ENCODE measurements around the gene ITGA11.
"Not testable (repeated sequence)": the region's sequence is repeated elsewhere in the genome, so short reads cannot be mapped to it uniquely, and the experiment has no call there.

Gene ITGA11

DNA sequence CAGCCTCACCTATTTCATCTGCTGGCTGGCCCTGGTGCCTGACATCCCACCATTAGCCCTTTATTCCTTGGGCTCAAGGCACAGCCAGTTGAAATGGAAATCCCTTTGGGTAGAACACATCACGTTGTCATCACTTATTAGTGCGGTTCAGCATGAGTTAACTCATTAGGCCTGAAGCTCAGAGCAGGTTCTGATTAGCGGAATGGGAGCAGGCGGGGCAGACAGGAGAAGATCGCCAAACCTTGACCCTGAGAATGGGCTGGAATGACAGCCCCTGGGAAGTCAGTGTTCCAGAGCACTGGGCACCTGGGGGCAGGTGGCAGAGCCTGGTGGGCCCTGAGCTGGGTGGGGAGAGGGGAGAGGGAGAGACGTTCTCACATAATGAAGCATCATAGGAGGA, 5.8 kb downstream of the ITGA11 start:
- no peak overlapping the region for H3K27ac ChIP-seq
- TF ChIP-seq, protein P1, sequence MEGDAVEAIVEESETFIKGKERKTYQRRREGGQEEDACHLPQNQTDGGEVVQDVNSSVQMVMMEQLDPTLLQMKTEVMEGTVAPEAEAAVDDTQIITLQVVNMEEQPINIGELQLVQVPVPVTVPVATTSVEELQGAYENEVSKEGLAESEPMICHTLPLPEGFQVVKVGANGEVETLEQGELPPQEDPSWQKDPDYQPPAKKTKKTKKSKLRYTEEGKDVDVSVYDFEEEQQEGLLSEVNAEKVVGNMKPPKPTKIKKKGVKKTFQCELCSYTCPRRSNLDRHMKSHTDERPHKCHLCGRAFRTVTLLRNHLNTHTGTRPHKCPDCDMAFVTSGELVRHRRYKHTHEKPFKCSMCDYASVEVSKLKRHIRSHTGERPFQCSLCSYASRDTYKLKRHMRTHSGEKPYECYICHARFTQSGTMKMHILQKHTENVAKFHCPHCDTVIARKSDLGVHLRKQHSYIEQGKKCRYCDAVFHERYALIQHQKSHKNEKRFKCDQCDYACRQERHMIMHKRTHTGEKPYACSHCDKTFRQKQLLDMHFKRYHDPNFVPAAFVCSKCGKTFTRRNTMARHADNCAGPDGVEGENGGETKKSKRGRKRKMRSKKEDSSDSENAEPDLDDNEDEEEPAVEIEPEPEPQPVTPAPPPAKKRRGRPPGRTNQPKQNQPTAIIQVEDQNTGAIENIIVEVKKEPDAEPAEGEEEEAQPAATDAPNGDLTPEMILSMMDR (IDR thresholded peaks at IDR 0.05): no peak
- no peak for TF ChIP-seq ZFX (IDR thresholded peaks at IDR 0.05; ENCODE audit: borderline replicate concordance)

DNA sequence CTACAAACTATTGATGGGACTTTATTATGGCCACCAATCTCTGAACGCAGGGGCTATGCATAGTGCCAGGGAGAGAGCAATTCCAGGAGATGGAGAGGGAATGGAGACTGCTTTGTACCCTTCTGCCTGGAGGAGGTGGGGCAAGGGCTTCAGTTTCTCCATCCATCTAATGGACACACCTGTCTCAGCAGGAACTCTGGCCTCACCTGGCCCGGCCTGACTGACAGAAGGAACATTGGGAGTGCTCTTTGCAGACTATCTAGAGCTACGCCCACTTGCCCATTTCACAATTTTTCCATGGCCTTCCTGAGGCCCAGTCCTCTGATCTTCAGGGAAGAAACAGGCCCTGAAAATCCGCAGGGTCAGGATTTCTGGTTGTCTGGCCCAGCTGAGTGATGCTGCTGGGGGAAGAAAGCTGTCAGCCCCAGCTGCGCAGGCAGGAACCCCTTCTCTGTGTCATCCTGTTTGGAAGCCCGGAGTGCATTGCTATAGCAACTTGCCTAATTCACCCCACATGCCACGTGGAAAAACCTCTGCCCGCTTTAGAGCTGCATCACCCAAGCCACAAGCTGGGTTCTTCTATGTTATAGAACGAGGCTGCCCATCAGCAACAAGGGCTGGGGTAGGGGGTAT, 6.4 kb downstream of the ITGA11 start:
- no peak overlapping the region for H3K27ac ChIP-seq
- TF ChIP-seq ZFX (IDR thresholded peaks at IDR 0.05; ENCODE audit: borderline replicate concordance): no peak
- TF ChIP-seq, protein P1 (IDR thresholded peaks at IDR 0.05): no peak

DNA sequence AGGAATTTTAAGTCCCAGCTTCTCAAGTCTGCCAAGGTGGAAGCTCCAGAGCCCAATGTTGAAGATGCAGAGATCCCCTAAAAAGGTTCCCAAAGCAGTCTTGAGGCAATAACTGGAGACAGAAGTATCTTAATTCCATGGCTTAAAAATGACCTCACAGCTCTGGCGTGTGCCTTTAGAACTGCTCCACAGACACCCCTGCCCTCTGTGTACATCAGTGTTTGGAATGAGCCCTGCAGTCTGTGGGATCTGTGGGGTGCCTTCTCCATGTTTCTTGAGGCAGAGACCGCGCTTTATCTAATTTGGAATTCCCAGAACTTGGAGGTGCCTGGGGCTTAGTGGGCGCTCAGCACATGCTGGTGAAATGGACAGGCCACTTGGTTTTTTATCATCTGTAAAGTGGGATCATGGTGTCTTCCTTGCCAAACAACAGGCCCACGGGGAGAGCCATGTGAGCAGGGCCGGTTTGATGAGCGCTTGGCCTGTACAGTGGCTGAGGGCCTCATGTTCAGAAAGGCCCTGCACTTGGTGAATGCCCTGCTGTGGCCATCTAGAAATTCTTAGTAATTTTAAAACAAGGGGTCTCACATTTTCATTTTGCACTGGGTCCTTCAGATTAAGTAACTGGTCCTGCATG, 7.1 kb downstream of the ITGA11 start:
- TF ChIP-seq ZFX (IDR thresholded peaks at IDR 0.05; ENCODE audit: borderline replicate concordance): no peak
- TF ChIP-seq, protein P1 (IDR thresholded peaks at IDR 0.05): no peak
- no peak overlapping the region for H3K27ac ChIP-seq

DNA sequence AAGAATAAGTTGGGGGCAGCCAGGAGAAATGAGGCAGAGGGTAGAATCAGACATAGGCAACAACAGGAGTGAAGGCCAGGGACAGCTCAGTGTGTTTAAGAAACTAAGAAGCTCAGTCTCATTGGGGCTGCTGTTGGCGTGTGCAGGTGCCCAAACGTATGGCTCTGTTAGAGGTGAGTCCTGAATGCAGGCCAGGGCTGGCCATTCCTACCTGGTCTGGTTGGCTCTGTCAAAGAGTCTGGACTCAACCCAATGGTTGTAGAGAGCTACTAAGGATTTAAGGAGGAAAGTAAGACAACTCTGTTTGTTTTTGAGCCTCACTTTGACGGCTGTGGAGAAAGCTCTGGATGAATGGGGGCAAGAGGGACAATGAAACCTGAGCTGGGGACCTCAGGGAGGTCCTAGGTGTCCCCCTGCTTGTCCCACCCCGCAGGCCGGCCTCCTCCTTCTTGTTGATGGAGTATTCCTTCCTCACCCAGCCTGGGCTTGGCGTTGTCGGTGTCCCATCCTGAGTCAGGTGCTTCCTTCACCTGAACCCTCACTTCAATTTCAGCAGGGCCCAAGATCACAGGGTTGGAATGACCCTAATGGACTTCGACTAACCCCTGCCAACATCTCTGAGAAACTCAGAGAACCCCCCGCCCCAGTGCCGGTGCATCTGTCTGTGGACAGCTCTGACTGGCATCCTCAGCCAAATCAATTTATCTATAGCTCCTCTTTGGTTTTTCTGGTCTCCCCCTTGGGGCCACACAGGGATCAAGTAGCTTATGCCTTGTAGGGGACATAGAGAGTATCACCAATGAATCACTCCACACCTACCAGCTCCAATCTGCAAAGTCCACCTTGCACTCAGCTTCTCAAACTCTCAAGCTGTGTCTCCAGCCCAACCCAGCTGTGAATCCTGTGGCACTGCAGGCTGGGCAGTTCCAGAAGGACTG, 8.3 kb downstream of the ITGA11 start:
- no peak overlapping the region for H3K27ac ChIP-seq
- TF ChIP-seq, protein P1 (IDR thresholded peaks at IDR 0.05): no peak
- TF ChIP-seq ZFX (IDR thresholded peaks at IDR 0.05; ENCODE audit: borderline replicate concordance): no peak

DNA sequence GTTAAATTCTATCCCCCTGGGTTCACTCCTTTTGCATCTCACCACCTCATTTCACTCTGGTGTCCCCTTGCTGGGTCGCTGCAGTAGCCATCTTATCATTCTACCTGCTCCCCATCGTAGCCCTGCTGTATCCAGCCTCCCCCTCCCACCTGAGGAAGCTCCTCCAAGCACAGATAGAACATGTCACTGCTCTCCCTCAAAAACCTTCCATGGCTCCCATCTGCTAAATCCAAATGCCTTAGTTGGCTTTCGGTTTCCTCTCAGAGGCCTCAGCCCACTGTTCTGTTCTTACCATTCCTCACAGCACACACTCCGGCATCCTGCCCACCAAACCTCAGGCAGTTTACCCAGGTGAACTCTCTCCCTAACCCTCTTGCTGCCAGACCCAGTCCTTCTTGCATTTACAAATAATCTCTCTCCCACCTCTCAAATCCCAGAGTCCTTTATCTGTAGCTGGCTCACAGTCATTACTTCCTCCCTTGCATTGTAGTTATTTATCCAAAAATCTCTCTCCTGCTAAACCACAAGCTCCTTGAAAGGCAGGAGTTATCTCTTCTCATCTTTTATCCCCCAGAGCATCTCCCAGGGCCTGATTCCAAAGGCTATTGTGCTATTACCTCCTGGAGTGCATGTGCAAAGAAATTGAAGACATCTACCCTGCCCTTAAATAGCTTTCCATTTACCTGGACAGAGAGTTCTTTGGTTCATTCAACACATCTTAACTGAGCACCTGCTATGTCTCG, 9.4 kb downstream of the ITGA11 start:
- not testable (repeated sequence) for H3K27ac ChIP-seq

DNA sequence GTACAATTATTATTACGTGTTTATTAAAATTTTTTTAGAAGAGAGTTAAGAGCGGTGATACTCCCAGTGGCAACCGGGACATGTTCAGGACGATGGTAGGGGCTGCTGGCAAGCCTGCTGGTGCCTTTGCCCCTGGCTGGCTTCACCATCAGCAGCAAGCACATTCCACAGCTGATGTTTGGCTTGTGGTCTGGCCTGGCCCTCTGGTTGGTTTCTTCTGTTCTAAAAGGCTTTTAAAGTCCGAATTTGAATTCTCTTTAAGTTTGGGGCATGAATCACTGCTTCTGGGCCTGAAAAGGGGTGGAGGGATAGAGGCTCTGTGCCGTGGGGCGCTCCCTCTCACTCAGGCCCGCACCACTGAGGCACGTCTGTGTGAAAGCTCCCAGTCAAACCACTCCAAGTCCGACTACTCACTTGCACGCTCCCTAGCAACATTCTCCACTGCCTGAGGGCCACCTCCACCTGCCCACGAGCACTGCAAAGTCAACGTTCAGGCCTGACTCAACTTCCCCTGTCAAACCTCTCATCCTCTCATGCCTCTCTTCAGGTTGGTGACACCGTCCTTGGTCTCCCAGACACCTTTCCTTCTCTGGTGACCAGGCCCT, 10.1 kb downstream of the ITGA11 start:
- TF ChIP-seq, protein P1 (IDR thresholded peaks at IDR 0.05): no peak
- no peak for TF ChIP-seq ZFX (IDR thresholded peaks at IDR 0.05; ENCODE audit: borderline replicate concordance)
- H3K27ac ChIP-seq: no peak overlapping the region

DNA sequence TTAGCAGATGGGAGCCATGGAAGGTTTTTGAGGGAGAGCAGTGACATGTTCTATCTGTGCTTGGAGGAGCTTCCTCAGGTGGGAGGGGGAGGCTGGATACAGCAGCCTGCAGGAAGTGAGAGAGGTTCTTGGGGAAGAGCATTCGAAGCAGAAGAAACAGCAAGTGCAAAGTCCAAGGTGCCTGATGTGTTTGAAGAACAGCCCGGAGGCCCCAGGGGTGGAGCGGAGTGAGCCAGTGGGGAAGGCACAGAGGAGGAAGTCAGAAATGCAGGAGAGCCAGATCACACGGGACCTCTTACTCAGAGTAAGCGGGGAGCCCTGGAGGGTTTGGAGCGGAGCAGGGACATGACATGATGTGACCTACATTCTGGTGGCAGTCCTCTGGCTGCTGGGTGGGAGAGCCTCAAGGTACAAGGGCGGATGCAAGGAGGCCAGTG, 10.8 kb downstream of the ITGA11 start:
- H3K27ac ChIP-seq: no peak overlapping the region
- TF ChIP-seq, protein P1 (IDR thresholded peaks at IDR 0.05): no peak
- TF ChIP-seq ZFX (IDR thresholded peaks at IDR 0.05; ENCODE audit: borderline replicate concordance): no peak
